Brain microvascular endothelial cell (primary cell): ENCODE measurements around the gene OR8J3.

Experiments
- DNase-seq: peaks from one replicate; pipeline ENCODE4 v3.0.0-alpha.2; 2020
- H3K27ac ChIP-seq: fragments of 250-450 bp; sonication (Bioruptor Pico); 2 replicates; pipeline ENCODE4 v1.5.1; 2020; ENCODE audit warnings: mild to moderate bottlenecking, moderate library complexity
- H3K27me3 ChIP-seq: fragments of 250-450 bp; sonication (Bioruptor Pico); replicated peaks from 2 replicates; pipeline ENCODE4 v1.5.1; 2020; ENCODE audit warnings: mild to moderate bottlenecking
- H3K36me3 ChIP-seq: fragments of 250-450 bp; sonication (Bioruptor Pico); replicated peaks from 2 replicates; pipeline ENCODE4 v1.5.1; 2020; ENCODE audit warnings: mild to moderate bottlenecking
- H3K4me3 ChIP-seq: 2 replicates; pipeline ENCODE4 v1.5.1; 2011; ENCODE audit warnings: low read depth, mild to moderate bottlenecking, control low read depth, low read length, moderate library complexity
- CTCF ChIP-seq: IDR thresholded peaks from 2 replicates; pipeline ENCODE4 v1.5.1; 2011; ENCODE audit warnings: low read depth, mild to moderate bottlenecking, moderate library complexity, low read length, control low read depth, inconsistent platforms; ENCODE audit errors: missing control alignments
- in situ Hi-C: cut with HindIII; loops from 2 replicates; pipeline ENCODE4 v1.10.0; 2017; ENCODE audit warnings: low sequenced_read_pairs, low pct_ligation_motif_present

The OR8J3 gene

GRCh38 chr11:56140151-56140661, at the start of gene OR8J3:
TSS of gene OR8J3 (minus strand) at chr11:56140201. CDS start at chr11:56137718, 2,483 bp downstream.
- in situ Hi-C loops, result no loop called here
- H3K4me3 ChIP-seq, result no peak within 1 kb of the TSS
- DNase-seq, result no peak
- no peak within 1 kb of the TSS for H3K27ac ChIP-seq
- TF ChIP-seq CTCF, result no peak
- H3K27me3 ChIP-seq, result no peaks in the 10 kb centered on the region
- H3K36me3 ChIP-seq, result no peaks in the 10 kb centered on the region

- no peak for TF ChIP-seq CTCF
Measured at GRCh38 chr11:56188602-56189001, 48.6 kb upstream of the OR8J3 start.

GRCh38 chr11:56183459-56183858, 43.5 kb upstream of the OR8J3 start:
- Histone ChIP-seq H3K27me3 (no peaks in the 10 kb centered on the region), H3K4me3 (no peak overlapping the region), H3K27ac (no peak overlapping the region), H3K36me3 (no peaks in the 10 kb centered on the region)
- in situ Hi-C loops, result no loop called here
- TF ChIP-seq CTCF, result no peak
- DNase-seq, result no peak

More at GRCh38 chr11:56188602-56189001, 48.6 kb upstream of the OR8J3 start:
- H3K36me3 ChIP-seq, result no peaks in the 10 kb centered on the region
- no peak for DNase-seq
- no peak overlapping the region for H3K4me3 ChIP-seq
- no peaks in the 10 kb centered on the region for H3K27me3 ChIP-seq
- no peak overlapping the region for H3K27ac ChIP-seq
- in situ Hi-C loops, result no loop called here

DNA sequence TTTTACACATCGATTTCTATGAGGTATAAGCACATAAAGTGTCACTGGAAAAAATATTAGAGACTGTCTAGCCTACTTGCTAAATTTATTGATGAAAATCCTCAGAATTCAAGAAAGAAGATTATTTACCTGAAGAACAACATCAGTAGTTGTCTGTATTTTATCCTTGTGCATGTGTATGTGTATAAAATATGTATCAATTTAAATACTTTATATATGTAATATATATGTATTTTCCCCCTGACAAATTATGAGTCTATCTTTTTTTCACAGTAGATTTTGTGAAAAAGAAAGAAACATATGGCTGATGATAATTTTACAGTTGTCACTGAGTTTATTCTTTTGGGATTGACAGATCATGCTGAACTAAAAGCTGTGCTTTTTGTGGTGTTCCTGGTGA, 36.3 kb upstream of the OR8J3 start, which contains the start of gene OR5J2:
Gene OR5J2 (plus strand): TSS at position 301 of the 400 bp plus-strand sequence. CDS start 0 bp downstream, at position 301.
- Histone ChIP-seq H3K36me3 (no peaks in the 10 kb centered on the region), H3K4me3 (no peak within 1 kb of the TSS), H3K27ac (no peak within 1 kb of the TSS), H3K27me3 (no peaks in the 10 kb centered on the region)
- no peak for TF ChIP-seq CTCF
- in situ Hi-C loops, result no loop called here
- no peak for DNase-seq

DNA sequence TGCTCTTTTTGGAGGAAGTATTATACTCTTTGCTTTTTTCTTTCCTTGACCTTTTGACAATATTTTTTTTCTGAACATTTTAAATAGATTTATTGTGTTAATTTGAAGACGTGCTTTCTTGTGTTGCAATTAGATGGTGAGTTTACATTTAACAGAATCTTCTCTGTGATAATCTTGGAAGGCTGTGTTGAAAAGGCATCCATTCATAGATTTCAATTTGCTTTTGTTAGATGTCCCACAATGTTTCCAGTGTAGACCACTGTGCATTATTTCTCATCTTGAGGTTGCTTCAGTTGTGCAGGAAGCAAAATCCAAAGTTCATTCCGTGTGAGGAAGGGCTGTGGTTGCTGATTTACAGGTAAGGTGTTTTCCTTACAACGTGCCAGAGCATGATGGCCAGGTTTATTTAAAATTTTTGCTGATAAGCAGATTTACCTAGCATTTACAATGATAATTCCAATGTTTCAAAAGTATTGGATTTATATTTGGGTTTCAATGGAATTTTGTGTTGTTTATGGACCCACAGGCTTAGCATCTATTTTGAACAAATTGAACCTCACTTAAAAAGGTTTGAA, 32.3 kb upstream of the OR8J3 start:
- DNase-seq, result no peak
- Histone ChIP-seq H3K4me3 (no peak overlapping the region), H3K36me3 (no peaks in the 10 kb centered on the region), H3K27me3 (no peaks in the 10 kb centered on the region), H3K27ac (no peak overlapping the region)
- TF ChIP-seq CTCF, result no peak
- in situ Hi-C loops, result no loop called here

DNA sequence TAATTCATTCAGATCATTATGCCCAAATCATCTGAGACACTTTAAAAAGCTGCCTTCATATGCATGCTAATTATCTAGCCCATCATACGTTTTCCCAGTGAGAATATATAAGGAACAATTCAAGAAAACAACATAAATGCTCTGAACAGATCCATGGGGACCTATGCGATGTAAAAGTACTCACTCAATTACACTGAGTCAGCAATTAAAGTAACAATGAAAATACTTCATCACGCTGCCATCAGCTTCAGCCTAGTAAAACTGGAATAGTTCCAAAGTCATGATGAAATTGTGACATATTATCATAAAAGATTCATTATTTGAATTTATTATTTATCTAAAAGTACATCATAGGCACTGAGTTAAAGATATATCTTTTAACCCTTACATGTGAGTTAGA, 23.8 kb upstream of the OR8J3 start:
- DNase-seq, result no peak
- no peak overlapping the region for H3K27ac ChIP-seq
- in situ Hi-C loops, result no loop called here
- H3K4me3 ChIP-seq, result no peak overlapping the region
- no peak for TF ChIP-seq CTCF
- no peaks in the 10 kb centered on the region for H3K36me3 ChIP-seq
- no peaks in the 10 kb centered on the region for H3K27me3 ChIP-seq
